ENCODE measurements around the gene SGCA. TPM values are rescaled to one million over a fixed set of nuclear protein-coding genes. Genes with fewer than 3 reads are reported as not detected.

The SGCA gene
- total RNA-seq, 4 donors from 2014 or later = 72.7 to 145 (median 82.8) TPM

GRCh38 chr17:50143461-50144176 is 22.2 kb upstream of the SGCA start:
- Histone ChIP-seq H3K9me3 (no peaks in the 10 kb centered on the region), H3K36me3 (peaks cover 45 to 69% (median 66%) of the 10 kb centered on the region in 4 donors), H3K27ac (replicated peaks in 1 of 4) (no peak overlapping the region), H3K27me3 (no peaks in the 10 kb centered on the region), H3K4me3 (no peak overlapping the region), H3K4me1 (peaks cover 54 to 87% (median 84%) of the 10 kb centered on the region in 4 donors)
- 92% methylated on average over 5 of the region's 20 CpGs for WGBS
- no peak for DNase-seq (ENCODE audit: extremely low spot score)
- TF ChIP-seq CTCF (IDR thresholded peaks at IDR 0.05) = no peak
- TF ChIP-seq POLR2AphosphoS5 (IDR thresholded peaks at IDR 0.05) = no peak
- no peak for TF ChIP-seq EP300 (IDR thresholded peaks at IDR 0.05)
- no peak for TF ChIP-seq POLR2A (IDR thresholded peaks at IDR 0.05; ENCODE audit: low read depth)
- intact Hi-C loops (cut with DNase I) = no loop called here

- Histone ChIP-seq H3K4me3 (no peak overlapping the region), H3K36me3 (peaks cover 38 to 62% (median 59%) of the 10 kb centered on the region in 4 donors), H3K27me3 (no peaks in the 10 kb centered on the region), H3K9me3 (no peaks in the 10 kb centered on the region), H3K27ac (replicated peaks in 1 of 4) (peak overlapping the region in 1 of 4 donors; percentile 95), H3K4me1 (peaks cover 54 to 92% (median 89%) of the 10 kb centered on the region in 4 donors)
- no peak for DNase-seq (ENCODE audit: extremely low spot score)
- intact Hi-C loops (cut with DNase I) = no loop called here
- TF ChIP-seq CTCF (IDR thresholded peaks at IDR 0.05) = no peak
- 74% methylated on average over 6 of the region's 6 CpGs for WGBS
Measured at GRCh38 chr17:50144355-50144754, 21.4 kb upstream of the SGCA start.

- H3K4me1 ChIP-seq = peaks cover 50 to 92% (median 87%) of the 10 kb centered on the region in 4 donors
- 76% methylated on average over 14 of the region's 16 CpGs for WGBS
- intact Hi-C loops (cut with DNase I) = loop anchor here (5.0 kb wide), 1 partner anchor 33 kb away; no protein-coding TSS in a partner anchor
- no peak overlapping the region for H3K4me3 ChIP-seq
- TF ChIP-seq POLR2AphosphoS5 (IDR thresholded peaks at IDR 0.05) (no peak), CTCF (IDR thresholded peaks at IDR 0.05) (no peak), EP300 (IDR thresholded peaks at IDR 0.05) (no peak), POLR2A (IDR thresholded peaks at IDR 0.05; ENCODE audit: low read depth) (no peak)
- peak overlapping the region in 3 of 4 donors; percentile 87 to 95 (median 95) for H3K27ac ChIP-seq (replicated peaks in 1 of 4)
- no peak for DNase-seq (ENCODE audit: extremely low spot score)
- no peaks in the 10 kb centered on the region for H3K27me3 ChIP-seq
- H3K36me3 ChIP-seq = peaks cover 34 to 56% (median 53%) of the 10 kb centered on the region in 4 donors
- H3K9me3 ChIP-seq = no peaks in the 10 kb centered on the region
Measured at GRCh38 chr17:50144845-50145531, 20.8 kb upstream of the SGCA start.

GRCh38 chr17:50145532-50146229 is 20.1 kb upstream of the SGCA start:
- WGBS = 62% methylated on average over 11 of the region's 11 CpGs
- TF ChIP-seq EP300 (IDR thresholded peaks at IDR 0.05) (no peak), CTCF (IDR thresholded peaks at IDR 0.05) (no peak), POLR2AphosphoS5 (IDR thresholded peaks at IDR 0.05) (no peak)
- peaks cover 43 to 90% (median 82%) of the 10 kb centered on the region in 4 donors for H3K4me1 ChIP-seq
- H3K27ac ChIP-seq (replicated peaks in 1 of 4) = peak overlapping the region; percentile 87 to 95 (median 94)
- intact Hi-C loops (cut with DNase I) = loop anchor here (5.0 kb wide), 1 partner anchor 33 kb away; no protein-coding TSS in a partner anchor
- peaks cover 34 to 50% (median 46%) of the 10 kb centered on the region in 4 donors for H3K36me3 ChIP-seq
- peak overlapping the region in 2 of 4 donors; percentile 76 to 78 for H3K4me3 ChIP-seq
- no peaks in the 10 kb centered on the region for H3K27me3 ChIP-seq
- no peak for DNase-seq (ENCODE audit: extremely low spot score)
- no peaks in the 10 kb centered on the region for H3K9me3 ChIP-seq

Measured in esophagus muscularis mucosa (tissue), 4 donors.